Endothelial cell (in vitro differentiated cells): ENCODE results near the gene C14orf132. TPM values are rescaled to one million over a fixed set of nuclear protein-coding genes. Genes with fewer than 3 reads are reported as not detected.

Source experiments
- DNase-seq: peaks from one replicate; pipeline ENCODE4 v3.0.0; 2021; ENCODE audit warnings: low spot score
- H3K27ac Mint-ChIP-seq: one replicate; pipeline ENCODE4 v1.8.0; 2021; ENCODE audit warnings: mixed read lengths, inconsistent platforms; ENCODE audit not compliant: unreplicated experiment
- H3K27me3 Mint-ChIP-seq: one replicate; pipeline ENCODE4 v1.8.0; 2021; ENCODE audit warnings: mild to moderate bottlenecking, moderate library complexity, mixed read lengths, inconsistent platforms; ENCODE audit not compliant: unreplicated experiment
- H3K36me3 Mint-ChIP-seq: one replicate; pipeline ENCODE4 v1.8.0; 2021; ENCODE audit warnings: mild to moderate bottlenecking, low read depth, mixed read lengths, inconsistent platforms; ENCODE audit not compliant: unreplicated experiment
- H3K4me1 Mint-ChIP-seq: one replicate; pipeline ENCODE4 v1.8.0; 2021; ENCODE audit warnings: mild to moderate bottlenecking, mixed read lengths, inconsistent platforms; ENCODE audit not compliant: unreplicated experiment
- H3K4me3 Mint-ChIP-seq: one replicate; pipeline ENCODE4 v1.8.0; 2021; ENCODE audit warnings: mild to moderate bottlenecking, mixed read lengths, inconsistent platforms; ENCODE audit not compliant: unreplicated experiment
- H3K9me3 Mint-ChIP-seq: one replicate; pipeline ENCODE4 v1.8.0; 2021; ENCODE audit warnings: mixed read lengths, inconsistent platforms; ENCODE audit not compliant: unreplicated experiment
- CTCF ChIP-seq: fragments of 200-600 bp; sonication (generic); IDR thresholded peaks from one replicate; pipeline ENCODE4 v1.5.0; 2021; ENCODE audit warnings: antibody characterized with exemption; ENCODE audit not compliant: unreplicated experiment
- total RNA-seq: library from RNA; stranded (reverse); fragmentation: NEBNext Ultra II Directional; extraction: Animal tissue kit (Norgen Biotek cat#: 25700); gene quantifications from one replicate; pipeline ENCODE4 v1.2.1, GENCODE V29; 2021; ENCODE audit not compliant: unreplicated experiment

The C14orf132 gene
- total RNA-seq, 1 donor from 2014 or later: 4.4 TPM

GRCh38 chr14:96085369-96085768, 46.2 kb downstream of the C14orf132 start:
- no peak overlapping the region for H3K27ac Mint-ChIP-seq
- H3K9me3 Mint-ChIP-seq: no peaks in the 10 kb centered on the region
- H3K4me1 Mint-ChIP-seq: no peaks in the 10 kb centered on the region
- no peaks in the 10 kb centered on the region for H3K36me3 Mint-ChIP-seq
- H3K4me3 Mint-ChIP-seq: no peak overlapping the region
- no peak for TF ChIP-seq CTCF
- no peak for DNase-seq
- H3K27me3 Mint-ChIP-seq: peaks cover 4% of the 10 kb centered on the region

- TF ChIP-seq CTCF: no peak
- peaks cover 4% of the 10 kb centered on the region for H3K27me3 Mint-ChIP-seq
- no peaks in the 10 kb centered on the region for H3K4me1 Mint-ChIP-seq
- H3K9me3 Mint-ChIP-seq: no peaks in the 10 kb centered on the region
- no peak overlapping the region for H3K4me3 Mint-ChIP-seq
- H3K27ac Mint-ChIP-seq: no peak overlapping the region
- no peak for DNase-seq
- no peaks in the 10 kb centered on the region for H3K36me3 Mint-ChIP-seq
Measured at GRCh38 chr14:96086032-96086431, 46.9 kb downstream of the C14orf132 start.

- H3K36me3 Mint-ChIP-seq: no peaks in the 10 kb centered on the region
- H3K4me1 Mint-ChIP-seq: no peaks in the 10 kb centered on the region
- H3K9me3 Mint-ChIP-seq: no peaks in the 10 kb centered on the region
- no peak overlapping the region for H3K27ac Mint-ChIP-seq
- DNase-seq: no peak
- no peak overlapping the region for H3K4me3 Mint-ChIP-seq
- TF ChIP-seq CTCF: no peak
- peaks cover 4% of the 10 kb centered on the region for H3K27me3 Mint-ChIP-seq
Measured at GRCh38 chr14:96086574-96087077, 47.5 kb downstream of the C14orf132 start.

- no peak for DNase-seq
- Mint-ChIP-seq H3K4me3 (no peak overlapping the region), H3K27me3 (peaks cover 4% of the 10 kb centered on the region), H3K27ac (no peak overlapping the region), H3K36me3 (no peaks in the 10 kb centered on the region), H3K4me1 (no peaks in the 10 kb centered on the region), H3K9me3 (no peaks in the 10 kb centered on the region)
- no peak for TF ChIP-seq CTCF
Measured at GRCh38 chr14:96088074-96088473, 48.9 kb downstream of the C14orf132 start.

- Mint-ChIP-seq H3K9me3 (no peaks in the 10 kb centered on the region), H3K36me3 (no peaks in the 10 kb centered on the region), H3K27me3 (peaks cover 3% of the 10 kb centered on the region), H3K27ac (no peak overlapping the region), H3K4me1 (no peaks in the 10 kb centered on the region), H3K4me3 (no peak overlapping the region)
- TF ChIP-seq CTCF: no peak
- DNase-seq: no peak
Measured at GRCh38 chr14:96088481-96088880, 49.3 kb downstream of the C14orf132 start.
